Neural cell (in vitro differentiated cells): ENCODE results near the gene MAB21L3. TPM values are rescaled to one million over a fixed set of nuclear protein-coding genes. Genes with fewer than 3 reads are reported as not detected.
A peak's percentile ranks its signal among the peaks of the same experiment; 100 is the strongest.

Experiments
- H2AFZ ChIP-seq: fragments of 200-600, 300-800 bp; sonication (generic), shearing (Covaris generic); 2 replicates; pipeline ENCODE4 v1.6.0; 2014; ENCODE audit warnings: low read depth, mild to moderate bottlenecking, antibody characterized with exemption, low read length, moderate library complexity
- H3F3A ChIP-seq: fragments of 200-600 bp; shearing (Covaris generic); 2 replicates; pipeline ENCODE4 v1.6.1; 2016; ENCODE audit warnings: mild to moderate bottlenecking, moderate library complexity, mixed read lengths, antibody characterized with exemption, low read length; ENCODE audit not compliant: insufficient read depth, poor library complexity, severe bottlenecking
- H3K27ac ChIP-seq: fragments of 200-600, 300-800 bp; sonication (generic), shearing (Covaris generic); 2 replicates; pipeline ENCODE4 v1.5.1; 2014; ENCODE audit warnings: mild to moderate bottlenecking, low read length, moderate library complexity
- H3K27me3 ChIP-seq: fragments of 300-800, 200-600 bp; sonication (generic), shearing (Covaris generic); 2 replicates; pipeline ENCODE4 v1.6.0; 2014; ENCODE audit warnings: mild to moderate bottlenecking, low read depth, low read length, moderate library complexity; ENCODE audit not compliant: insufficient read depth
- H3K36me3 ChIP-seq: fragments of 300-800, 200-600 bp; sonication (generic), shearing (Covaris generic); 2 replicates; pipeline ENCODE4 v1.5.1; 2014; ENCODE audit warnings: mild to moderate bottlenecking, antibody characterized with exemption, low read length, moderate library complexity; ENCODE audit not compliant: insufficient read depth
- H3K4me2 ChIP-seq: fragments of 300-800, 200-600 bp; sonication (generic), shearing (Covaris generic); 2 replicates; pipeline ENCODE4 v1.6.0; 2014; ENCODE audit warnings: mild to moderate bottlenecking, low read length
- H3K4me3 ChIP-seq: fragments of 300-800, 200-600 bp; sonication (generic), shearing (Covaris generic); 2 replicates; pipeline ENCODE4 v1.5.1; 2014; ENCODE audit warnings: mild to moderate bottlenecking, low read length, moderate library complexity
- H3K79me2 ChIP-seq: fragments of 200-600 bp; shearing (Covaris generic); replicated peaks from 2 replicates; pipeline ENCODE4 v1.6.0; 2014; ENCODE audit warnings: mild to moderate bottlenecking, low read length, moderate library complexity; ENCODE audit not compliant: insufficient read depth
- H3K9ac ChIP-seq: fragments of 300-800, 200-600 bp; sonication (generic), shearing (Covaris generic); 2 replicates; pipeline ENCODE4 v1.6.1; 2016; ENCODE audit warnings: mild to moderate bottlenecking, low read length, mixed read lengths
- H3K9me2 ChIP-seq: fragments of 200-600 bp; shearing (Covaris generic); 2 replicates; pipeline ENCODE4 v1.6.1; 2016; ENCODE audit warnings: mild to moderate bottlenecking, low read length, mixed read lengths; ENCODE audit not compliant: insufficient read depth
- H3K9me3 ChIP-seq: fragments of 200-600, 300-800 bp; sonication (generic), shearing (Covaris generic); 2 replicates; pipeline ENCODE4 v1.6.1; 2016; ENCODE audit warnings: mild to moderate bottlenecking, mixed run types, low read length, moderate library complexity, mixed read lengths
- H4K20me1 ChIP-seq: fragments of 200-600 bp; shearing (Covaris generic); 2 replicates; pipeline ENCODE4 v1.6.1; 2016; ENCODE audit warnings: mild to moderate bottlenecking, mixed run types; ENCODE audit not compliant: insufficient read depth
- EP300 ChIP-seq: fragments of 450-650 bp; conservative IDR thresholded peaks from 2 replicates; pipeline ENCODE4 v1.6.1; 2014; ENCODE audit warnings: antibody characterized with exemption, mild to moderate bottlenecking, moderate library complexity; ENCODE audit not compliant: poor library complexity, severe bottlenecking
- EZH2 ChIP-seq: fragments of 200-600, 300-800 bp; shearing (Covaris generic), sonication (generic); IDR thresholded peaks from 2 replicates; pipeline ENCODE4 v1.6.1; 2014; ENCODE audit warnings: antibody characterized with exemption, low read length, borderline replicate concordance, mild to moderate bottlenecking; ENCODE audit not compliant: insufficient read depth, poor library complexity, severe bottlenecking
- MXI1 ChIP-seq: fragments of 450-650 bp; conservative IDR thresholded peaks from 2 replicates; pipeline ENCODE4 v1.6.1; 2014; ENCODE audit warnings: antibody characterized with exemption, mild to moderate bottlenecking; ENCODE audit not compliant: poor library complexity, severe bottlenecking
- POLR2AphosphoS5 ChIP-seq: IDR thresholded peaks from 2 replicates; pipeline ENCODE4 v1.6.1; 2012
- RAD21 ChIP-seq: fragments of 450-650 bp; conservative IDR thresholded peaks from 2 replicates; pipeline ENCODE4 v1.6.1; 2014; ENCODE audit warnings: antibody characterized with exemption, mild to moderate bottlenecking, moderate library complexity
- REST ChIP-seq: IDR thresholded peaks from 2 replicates; pipeline ENCODE4 v1.6.1; 2012; ENCODE audit warnings: borderline replicate concordance
- SMC3 ChIP-seq: fragments of 450-650 bp; conservative IDR thresholded peaks from 2 replicates; pipeline ENCODE4 v1.6.1; 2014; ENCODE audit warnings: antibody characterized with exemption, mild to moderate bottlenecking, moderate library complexity; ENCODE audit not compliant: poor library complexity
- TAF1 ChIP-seq: IDR thresholded peaks from 2 replicates; pipeline ENCODE4 v1.6.1; 2012; ENCODE audit warnings: low read depth
- polyA plus RNA-seq: library from polyadenylated mRNA; depleted of rRNA; stranded (reverse); fragments of >200 nt; gene quantifications from 2 replicates; pipeline ENCODE4 v1.2.3, GENCODE V29; 2014
- TF ChIP-seq, protein P1 (sequence below): fragments of 450-650 bp; IDR thresholded peaks from 2 replicates; pipeline ENCODE4 v1.5.1; 2014; ENCODE audit warnings: antibody characterized with exemption, mild to moderate bottlenecking, moderate library complexity; ENCODE audit not compliant: poor library complexity, severe bottlenecking

Gene MAB21L3
- polyA plus RNA-seq, 1 donor from 2014 or later: not detected

- Histone ChIP-seq H3K27me3 (no peaks in the 10 kb centered on the region), H3K79me2 (no peaks in the 10 kb centered on the region), H3K36me3 (no peaks in the 10 kb centered on the region), H3K27ac (peak overlapping the region; percentile 19), H4K20me1 (no peaks in the 10 kb centered on the region), H3K9ac (no peak overlapping the region), H3K9me3 (no peaks in the 10 kb centered on the region), H3K4me2 (no peak overlapping the region), H3K4me3 (no peak overlapping the region), H3K9me2 (no peaks in the 10 kb centered on the region), H2AFZ (no peak overlapping the region), H3F3A (no peaks in the 10 kb centered on the region)
- TF ChIP-seq RAD21 (no peak), POLR2AphosphoS5 (no peak), EZH2 (no peak), TAF1 (no peak), MXI1 (no peak), REST (no peak), EP300 (no peak), SMC3 (no peak)
- TF ChIP-seq, protein P1, sequence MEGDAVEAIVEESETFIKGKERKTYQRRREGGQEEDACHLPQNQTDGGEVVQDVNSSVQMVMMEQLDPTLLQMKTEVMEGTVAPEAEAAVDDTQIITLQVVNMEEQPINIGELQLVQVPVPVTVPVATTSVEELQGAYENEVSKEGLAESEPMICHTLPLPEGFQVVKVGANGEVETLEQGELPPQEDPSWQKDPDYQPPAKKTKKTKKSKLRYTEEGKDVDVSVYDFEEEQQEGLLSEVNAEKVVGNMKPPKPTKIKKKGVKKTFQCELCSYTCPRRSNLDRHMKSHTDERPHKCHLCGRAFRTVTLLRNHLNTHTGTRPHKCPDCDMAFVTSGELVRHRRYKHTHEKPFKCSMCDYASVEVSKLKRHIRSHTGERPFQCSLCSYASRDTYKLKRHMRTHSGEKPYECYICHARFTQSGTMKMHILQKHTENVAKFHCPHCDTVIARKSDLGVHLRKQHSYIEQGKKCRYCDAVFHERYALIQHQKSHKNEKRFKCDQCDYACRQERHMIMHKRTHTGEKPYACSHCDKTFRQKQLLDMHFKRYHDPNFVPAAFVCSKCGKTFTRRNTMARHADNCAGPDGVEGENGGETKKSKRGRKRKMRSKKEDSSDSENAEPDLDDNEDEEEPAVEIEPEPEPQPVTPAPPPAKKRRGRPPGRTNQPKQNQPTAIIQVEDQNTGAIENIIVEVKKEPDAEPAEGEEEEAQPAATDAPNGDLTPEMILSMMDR: no peak
Observed at GRCh38 chr1:116099379-116099778, 11.8 kb upstream of the MAB21L3 start.

DNA sequence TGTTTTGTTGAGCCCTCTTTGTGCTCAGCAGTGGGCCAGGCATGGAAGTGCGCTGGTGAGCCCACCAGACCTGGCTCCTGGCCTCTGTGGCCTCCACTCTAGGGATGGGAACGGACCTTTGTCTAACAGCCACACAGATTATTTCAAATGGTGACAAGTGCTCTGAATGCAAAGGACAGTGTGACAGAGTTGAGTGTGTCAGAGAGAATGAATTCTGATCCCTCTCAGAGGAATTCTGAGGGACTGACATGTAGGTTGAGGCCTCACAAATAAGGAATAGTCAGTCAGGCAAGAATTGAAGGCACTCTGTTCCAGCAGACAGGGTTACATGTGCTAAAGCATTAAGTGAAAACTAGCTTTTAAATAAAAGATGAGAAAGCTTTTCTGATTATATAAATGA, 11.3 kb upstream of the MAB21L3 start:
- Histone ChIP-seq H3K9me2 (no peaks in the 10 kb centered on the region), H3K27ac (peak overlapping the region; percentile 19), H4K20me1 (no peaks in the 10 kb centered on the region), H3K4me2 (no peak overlapping the region), H3K9me3 (no peaks in the 10 kb centered on the region), H3F3A (no peaks in the 10 kb centered on the region), H3K27me3 (no peaks in the 10 kb centered on the region), H3K36me3 (no peaks in the 10 kb centered on the region), H3K9ac (no peak overlapping the region), H3K4me3 (no peak overlapping the region), H3K79me2 (no peaks in the 10 kb centered on the region), H2AFZ (no peak overlapping the region)
- TF ChIP-seq SMC3 (no peak), RAD21 (no peak), POLR2AphosphoS5 (no peak), EP300 (peak; percentile 72)
- TF ChIP-seq, protein P1: no peak
